GM21526 (cell line): Measurements from ENCODE around the gene FILIP1L.
A peak's percentile ranks its signal among the peaks of the same experiment; 100 is the strongest.

Experiments used
- ATAC-seq: cut with Tn5 transposase; IDR thresholded peaks from one replicate; pipeline ENCODE4 v1.9.1; 2021; ENCODE audit warnings: moderate library complexity; ENCODE audit not compliant: unreplicated experiment, low FRiP score

Gene FILIP1L

DNA sequence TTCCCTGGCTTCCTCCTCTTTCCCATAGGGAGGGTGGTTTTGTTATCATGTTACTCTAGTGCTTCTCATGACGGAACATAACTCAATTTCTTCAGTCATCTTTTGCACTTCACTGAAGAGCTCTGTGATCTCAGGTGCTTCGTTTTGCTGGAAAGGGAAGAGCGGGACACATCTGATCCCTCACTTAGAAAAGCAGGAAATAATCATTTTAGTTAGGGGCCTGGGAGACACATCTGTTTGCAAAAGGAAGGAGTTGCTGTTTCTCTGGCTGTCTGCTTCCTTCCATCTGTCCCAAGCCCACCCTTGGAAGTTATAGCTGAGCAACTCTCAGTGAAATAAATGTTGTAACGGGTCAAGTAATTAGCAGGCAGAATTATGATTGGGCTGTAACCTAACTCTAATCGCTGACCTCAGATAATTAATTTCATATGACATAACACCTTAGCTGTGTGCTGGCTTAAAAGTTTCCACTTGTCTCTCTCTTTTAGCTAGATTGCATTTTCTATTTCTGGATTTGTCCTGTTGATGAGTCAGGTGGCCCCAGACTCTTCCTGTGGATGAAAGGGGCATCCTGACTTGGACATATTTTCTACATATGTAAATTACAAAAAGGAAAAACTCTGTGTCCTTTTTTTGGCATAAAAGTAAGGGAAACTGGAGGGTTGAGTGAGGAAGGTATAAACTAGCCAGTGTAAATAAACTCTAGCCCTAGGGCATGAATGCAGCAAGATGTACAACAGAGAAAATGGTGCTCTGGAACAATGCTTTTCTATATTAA lies 11.0 kb upstream of the FILIP1L start:
- ATAC-seq, result no peak

DNA sequence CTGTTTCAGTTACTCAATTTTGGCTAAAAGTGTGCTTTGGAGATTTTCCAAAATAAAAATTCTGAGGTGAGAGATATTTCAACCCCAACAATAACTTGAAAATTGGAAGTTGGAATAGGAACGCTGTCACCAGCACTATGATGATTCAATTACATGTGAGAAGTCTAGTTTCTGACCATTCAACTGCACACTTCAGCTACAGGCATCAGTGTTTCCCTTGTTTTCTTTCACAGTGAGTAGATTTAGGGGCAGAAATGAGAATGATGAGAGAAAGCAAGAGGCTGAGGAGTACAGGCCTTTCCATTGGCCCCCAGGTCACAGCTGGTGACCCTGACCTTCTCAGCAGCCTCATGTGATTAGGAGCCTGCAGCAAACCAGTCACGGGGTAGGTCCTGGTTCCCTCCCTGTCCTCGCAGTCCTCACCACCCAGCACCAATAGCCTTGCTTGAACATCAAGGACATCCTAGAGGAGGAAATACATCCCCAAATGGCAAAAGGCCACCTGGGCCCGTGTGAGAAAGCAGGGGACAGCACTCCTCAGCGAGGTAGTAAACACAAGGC lies 10.0 kb upstream of the FILIP1L start:
- no peak for ATAC-seq

DNA sequence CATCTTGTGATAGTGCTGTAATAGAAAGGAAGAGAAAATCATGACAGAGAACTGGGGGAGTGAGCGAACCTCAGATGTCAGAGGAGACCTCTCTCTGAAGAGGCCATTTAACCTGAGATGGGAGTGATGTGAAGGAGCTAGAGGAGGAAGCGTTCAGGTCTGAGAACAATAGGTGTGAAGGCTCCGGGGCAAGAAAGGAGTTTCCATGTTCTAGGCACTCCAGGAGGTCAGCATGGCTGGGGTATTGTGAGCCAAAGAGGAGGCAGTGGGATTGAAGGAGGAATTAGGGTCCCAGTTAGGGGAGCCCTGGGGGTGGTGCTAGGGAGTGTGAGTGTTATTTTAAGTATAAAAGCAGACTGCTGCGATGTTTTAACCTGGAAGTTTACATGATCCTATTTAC lies 8.8 kb upstream of the FILIP1L start:
- no peak for ATAC-seq

DNA sequence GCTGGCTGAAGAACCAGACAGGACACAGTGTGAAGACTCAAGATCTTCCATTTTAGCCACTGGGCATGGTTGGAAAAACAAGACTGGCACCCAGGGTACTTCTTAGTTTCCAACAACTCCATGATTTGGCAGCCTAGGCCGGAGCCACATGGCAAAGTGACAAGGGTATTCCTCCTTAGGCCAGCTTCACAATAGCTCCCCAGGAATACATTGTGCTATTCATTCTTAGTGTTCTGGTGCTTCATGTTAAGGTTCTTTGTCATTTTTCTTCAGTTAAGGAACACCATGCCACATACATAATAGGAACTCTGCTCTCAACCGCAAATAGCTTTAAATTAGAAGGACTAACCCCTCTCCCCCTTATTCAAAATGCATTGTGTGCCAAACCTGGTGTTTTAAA lies 8.0 kb upstream of the FILIP1L start:
- ATAC-seq, result no peak

DNA sequence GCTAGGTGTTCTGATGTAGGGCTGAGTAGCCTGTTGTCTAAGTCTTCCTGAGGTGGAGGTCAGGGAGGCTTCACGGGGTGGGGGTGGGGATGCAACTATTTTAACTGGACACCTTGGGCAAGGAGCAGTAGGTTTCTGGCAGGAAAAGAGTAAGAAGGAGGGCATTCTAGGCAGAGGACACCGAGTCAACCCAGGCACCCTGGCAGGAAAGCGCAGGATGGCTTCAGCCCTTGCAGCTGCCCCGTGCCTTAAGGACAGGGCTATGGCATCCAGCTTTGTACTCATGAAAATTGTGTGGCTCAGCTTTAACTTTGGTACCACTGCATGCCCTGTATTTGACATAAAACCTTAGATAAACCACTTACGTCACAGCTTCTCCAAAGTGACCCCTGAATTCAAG lies 6.4 kb upstream of the FILIP1L start:
- no peak for ATAC-seq

DNA sequence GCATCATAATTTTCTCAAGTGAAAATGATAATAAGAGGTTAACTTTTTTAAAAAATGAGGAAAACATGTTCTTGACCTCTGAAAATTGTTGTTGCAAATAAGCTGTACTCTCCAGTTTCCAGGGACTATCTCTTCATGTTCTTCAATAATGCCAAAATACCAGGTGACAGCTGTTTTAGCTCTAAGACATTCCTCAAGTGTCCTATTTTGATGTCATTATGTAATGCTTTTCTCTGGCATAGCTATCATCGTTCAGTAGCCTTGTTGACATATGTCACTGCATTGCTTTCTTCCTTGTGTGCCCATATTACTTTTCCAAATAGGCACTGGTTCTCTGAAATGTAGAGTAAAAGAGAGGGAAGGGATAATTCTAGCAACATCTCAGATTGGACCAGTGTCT lies 5.7 kb upstream of the FILIP1L start:
- no peak for ATAC-seq

DNA sequence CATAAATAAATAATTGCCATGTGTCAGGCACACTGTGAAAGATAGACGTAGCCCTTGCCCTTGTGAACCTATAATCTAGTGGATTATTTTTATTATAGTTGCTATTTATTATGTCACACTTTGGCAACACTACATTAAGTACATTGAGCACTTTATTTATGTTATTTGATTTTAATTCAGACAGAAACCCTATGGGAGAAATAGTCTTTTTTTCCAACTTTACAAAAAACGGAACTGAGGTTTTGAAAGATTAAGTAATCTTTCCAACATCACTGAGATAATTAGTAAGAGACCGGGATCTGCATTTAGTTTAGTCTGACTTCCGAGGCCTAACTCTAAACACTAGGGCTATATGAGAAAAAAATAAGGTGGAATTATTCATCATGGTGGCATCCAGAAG lies 2.8 kb upstream of the FILIP1L start:
- ATAC-seq, result no peak

DNA sequence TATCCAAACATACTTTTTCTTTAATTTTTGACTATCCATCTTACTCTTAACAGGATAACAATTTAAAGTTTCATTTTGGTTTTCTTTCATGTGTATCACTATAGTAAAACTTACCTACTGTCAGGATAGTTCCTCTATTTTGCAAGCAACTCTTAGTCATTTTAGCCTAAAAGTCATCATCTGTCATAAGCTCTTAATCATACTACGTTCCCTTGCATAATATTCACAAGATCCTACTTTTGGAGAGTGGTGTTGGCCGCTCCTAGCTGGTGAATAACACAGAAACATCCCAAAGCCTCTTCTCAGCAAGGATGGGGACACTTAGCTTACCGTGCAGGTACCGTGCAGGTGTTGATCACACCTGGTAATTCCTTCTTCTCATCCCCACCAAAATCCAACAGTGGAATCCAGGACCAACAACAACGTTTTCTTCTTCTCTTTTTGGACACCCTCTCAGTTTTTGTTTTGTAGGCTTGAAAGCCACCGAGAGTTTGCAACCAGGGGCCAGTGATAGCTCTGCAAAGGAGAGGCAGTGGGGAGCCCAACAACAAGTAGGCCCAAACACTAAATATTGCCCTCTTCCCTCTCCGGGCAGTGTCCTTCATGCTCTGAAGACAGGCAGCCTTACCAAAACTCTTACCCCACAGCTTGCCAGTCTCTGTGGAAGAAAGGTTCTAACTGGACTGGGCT lies 433 bp downstream of the FILIP1L start:
- ATAC-seq, result no peak

DNA sequence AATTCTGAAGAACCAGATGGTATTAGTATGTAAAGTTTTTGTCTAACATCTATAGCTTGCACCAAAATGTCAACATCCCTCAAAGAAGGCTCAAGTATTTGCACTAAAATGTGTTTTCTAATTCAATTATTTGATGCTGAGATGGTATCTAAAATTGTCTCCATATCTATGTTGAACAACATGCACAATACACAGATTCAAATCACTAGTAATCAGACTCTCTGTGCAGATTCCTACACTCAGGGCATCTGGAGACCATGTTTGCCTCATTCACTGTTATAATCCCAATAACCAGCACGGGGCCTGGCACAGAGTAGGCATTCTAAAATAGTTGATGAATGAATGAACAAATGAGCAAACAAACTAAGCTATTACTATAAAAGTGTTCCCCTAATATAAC lies 2.6 kb downstream of the FILIP1L start:
- ATAC-seq, result no peak

DNA sequence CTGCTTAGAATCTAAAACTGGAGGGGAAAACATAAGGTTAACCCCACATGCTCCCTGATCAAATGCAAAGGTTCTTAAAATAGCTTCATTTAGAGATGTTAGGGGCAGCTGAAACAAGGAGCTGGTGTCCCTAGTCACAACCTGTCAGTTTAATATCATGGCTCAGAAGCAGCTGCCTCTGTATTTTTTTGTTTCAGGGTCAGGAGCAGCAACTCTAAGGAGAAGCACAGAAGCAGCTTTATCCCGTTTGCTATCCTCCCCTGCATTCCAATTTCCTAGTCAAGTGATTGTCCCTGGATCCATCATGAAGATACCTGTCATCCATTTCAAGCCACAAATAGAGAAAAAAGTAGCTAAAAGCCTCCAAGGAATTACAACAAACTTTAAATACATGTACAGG lies 4.1 kb downstream of the FILIP1L start:
- ATAC-seq, result no peak

DNA sequence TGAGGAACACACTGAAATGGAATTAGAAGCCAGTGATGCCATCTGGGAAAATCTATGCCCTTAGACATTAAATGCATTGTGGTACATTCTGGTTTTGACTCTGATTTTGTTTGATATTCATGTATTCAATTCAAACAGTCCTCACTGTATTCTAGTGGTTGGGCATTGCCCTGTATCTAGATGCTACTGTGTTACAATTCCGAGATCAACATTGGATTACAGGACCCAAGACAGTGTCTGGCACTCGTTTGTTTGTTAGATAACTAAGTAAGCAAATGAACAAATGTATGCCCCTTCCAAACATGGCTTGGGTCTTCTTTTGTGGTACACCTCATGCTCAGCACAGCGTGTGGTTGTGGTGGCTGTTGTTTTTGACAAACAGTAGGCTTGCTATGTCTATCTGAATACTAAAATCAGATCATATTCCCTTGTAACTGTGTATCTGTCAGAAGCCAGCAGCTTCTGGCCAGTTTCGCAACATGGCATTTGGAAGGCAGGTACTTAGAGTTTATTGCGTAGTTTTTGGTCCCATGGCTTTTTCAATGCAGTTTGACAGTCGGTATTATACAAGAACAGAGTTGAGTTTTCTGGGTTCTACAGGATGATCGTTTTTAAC lies 5.7 kb downstream of the FILIP1L start:
- no peak for ATAC-seq

DNA sequence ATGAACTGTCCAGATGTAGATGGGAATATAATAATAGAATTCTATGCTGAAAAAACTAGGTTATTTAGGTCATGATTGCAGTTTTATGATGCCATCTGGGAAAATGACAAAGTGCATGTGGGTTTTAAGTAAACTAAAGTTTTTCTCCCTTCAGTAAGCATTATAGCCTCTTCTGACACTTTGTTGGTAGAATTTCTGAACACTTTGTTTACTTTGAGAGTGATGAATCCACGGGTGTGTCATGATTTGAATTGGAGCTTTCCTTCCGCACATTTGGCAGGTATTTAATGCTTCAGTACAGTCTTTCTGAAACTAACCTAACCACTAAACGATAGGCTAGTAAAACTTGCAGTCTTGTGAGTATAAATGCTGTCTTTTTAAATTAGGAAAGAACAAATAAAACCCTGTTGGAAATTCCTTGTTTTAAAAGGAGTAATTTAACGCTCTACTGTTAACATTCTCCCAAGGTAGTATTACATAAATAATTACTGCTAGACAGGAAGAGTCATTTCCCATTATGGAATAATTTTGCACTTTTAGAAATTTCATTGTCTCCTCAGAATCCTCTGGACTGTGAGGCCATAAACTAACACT lies 7.0 kb downstream of the FILIP1L start:
- ATAC-seq, result no peak

DNA sequence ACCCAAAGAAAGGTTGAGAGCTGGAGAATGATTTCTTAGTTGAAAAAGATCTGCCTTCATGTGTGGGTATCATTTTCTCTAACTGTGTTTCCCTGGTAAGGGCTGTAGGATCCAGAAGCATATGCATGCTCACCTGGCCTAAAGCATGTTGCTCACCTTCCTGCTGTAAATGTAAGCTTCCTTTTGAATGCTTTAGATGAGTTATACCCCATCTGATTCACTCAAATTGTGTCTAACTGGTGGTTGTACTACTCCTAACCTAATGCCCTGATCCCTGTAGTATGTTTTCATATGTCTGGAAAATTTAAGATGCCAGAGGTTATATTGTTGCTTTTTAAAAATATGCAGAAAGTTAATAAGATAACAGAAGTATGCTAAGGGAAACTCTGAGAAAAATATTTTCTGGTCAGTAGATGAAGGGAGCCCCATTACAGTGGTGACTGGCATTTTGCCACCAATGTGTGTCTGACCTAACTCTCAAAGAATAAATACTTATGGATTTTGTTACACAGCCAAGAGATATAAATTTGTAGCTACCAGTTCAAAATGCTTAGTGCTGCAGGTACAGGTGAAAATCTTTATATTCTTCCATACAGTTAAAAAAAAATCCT lies 7.7 kb downstream of the FILIP1L start:
- ATAC-seq, result no peak

DNA sequence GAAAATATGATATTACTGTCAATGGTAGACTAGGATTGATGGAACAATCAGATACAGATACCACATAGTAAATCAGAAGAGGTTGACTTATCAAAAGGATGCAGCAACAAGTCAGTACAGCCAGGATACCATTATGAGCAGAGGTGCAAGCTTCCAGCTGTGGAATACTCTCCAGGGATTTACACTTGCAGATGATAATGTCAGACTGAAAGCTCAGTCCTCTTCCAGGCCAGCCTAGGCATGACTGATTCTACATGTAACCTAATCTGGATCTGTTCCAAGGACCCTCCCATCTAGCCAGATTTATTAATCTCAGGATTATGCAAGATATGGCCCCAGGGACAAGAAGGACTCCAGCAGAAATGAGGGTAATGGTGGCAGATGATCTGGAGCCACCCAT lies 8.2 kb downstream of the FILIP1L start:
- no peak for ATAC-seq

DNA sequence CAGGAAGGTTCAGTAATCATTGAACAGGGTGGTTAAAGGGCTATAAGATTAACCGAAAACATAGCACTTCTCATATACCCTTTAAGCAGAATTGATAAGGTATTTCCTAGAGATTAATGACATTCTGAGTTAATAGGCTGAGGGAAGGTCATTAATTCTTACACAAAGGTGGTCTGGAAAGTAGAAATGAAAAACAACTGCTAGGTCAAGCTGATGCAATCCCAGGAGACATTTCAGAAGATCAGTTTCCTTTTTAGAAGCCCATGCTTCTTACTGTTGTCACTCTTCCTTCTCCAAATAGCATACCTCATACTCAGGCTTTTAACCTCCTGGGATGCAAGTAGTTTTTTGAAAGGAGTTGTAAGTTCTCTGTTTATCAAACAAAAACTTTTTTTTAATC lies 8.8 kb downstream of the FILIP1L start:
- ATAC-seq, result peak; percentile 41

DNA sequence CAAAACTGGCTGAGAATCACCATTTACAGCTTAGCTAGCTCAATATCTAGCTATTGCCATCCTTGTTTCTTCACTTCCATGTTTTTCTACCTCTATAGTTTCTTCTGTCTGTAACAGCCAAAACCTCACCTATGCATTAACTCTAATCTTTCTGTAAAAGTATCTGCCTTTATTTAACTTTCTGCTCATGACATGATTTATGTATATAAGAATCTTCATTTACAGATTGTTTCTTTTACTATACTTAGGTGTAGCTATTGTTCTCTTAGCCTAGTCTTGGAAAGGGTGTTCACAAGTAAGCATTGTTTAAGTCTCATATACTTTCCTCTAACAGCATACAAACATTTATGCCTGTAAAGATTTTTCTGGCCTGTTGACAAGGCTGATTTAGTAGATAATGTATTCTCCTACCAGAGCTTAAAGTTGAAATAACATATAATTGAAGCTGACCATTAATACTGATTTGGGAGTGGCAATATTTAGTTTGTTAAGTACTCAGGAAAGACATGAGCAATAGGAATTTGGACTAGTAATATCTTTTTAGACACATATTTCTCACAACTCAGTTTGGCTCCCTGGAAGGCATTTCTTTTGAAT lies 9.4 kb downstream of the FILIP1L start:
- ATAC-seq, result no peak

DNA sequence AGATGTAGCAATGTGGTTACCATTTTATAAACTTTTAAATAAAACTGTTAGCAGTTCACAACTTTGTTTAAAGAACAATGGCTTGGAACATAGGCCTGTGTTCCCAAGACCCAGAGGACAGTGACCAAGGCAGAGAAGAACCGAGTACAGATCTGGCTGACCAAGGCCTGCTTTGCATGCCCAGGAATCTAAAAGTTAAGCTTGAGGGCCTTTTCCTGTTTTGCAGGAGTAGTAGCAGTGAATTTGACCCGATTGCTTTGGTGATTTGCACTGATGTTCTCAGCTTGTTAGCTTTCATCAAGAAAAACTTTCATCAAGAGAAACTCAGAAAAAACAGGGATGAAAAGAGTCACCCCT lies 9.9 kb downstream of the FILIP1L start:
- peak; percentile 26 for ATAC-seq

DNA sequence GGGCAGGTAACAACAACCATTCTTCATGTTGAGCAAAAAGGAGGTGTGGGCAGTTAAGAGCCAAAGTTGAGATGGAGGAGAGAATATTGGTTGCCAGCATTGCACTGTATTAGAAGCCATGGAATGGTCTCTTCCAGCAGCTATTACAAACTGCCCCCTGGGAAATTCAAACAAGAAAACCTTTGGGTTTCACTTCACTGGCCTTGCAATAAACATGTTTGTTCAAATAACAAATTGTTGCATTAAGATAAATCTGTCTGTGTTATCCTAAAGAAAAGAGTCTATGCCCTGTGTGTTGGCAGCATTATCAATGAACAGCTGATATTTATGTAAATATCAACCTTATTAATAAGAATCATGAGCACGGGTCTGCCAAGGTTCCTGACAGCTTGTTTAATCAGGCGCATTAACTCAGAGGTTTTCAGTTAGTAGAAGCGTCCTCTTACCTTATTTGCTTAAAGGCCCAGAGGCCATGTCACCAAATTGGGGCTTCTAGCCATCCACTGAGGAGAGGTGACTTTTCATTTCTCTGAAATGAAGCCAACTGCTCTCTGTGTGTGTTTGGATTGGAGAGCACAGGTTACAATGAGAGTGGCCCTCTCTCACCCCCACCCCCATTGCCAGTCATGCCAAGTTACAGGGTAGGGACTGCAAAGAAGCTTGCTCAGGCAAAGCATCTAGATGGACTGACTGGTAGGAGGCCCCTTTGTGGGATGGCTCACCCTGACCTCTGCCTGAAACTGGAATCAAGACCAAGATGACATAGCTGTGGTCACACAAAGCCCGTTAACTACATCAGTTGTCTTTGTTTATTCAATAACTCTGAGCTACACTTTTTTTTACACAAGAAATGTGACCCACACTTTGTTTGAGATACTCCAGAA lies 10.5 kb downstream of the FILIP1L start:
- ATAC-seq, result peak; percentile 76

DNA sequence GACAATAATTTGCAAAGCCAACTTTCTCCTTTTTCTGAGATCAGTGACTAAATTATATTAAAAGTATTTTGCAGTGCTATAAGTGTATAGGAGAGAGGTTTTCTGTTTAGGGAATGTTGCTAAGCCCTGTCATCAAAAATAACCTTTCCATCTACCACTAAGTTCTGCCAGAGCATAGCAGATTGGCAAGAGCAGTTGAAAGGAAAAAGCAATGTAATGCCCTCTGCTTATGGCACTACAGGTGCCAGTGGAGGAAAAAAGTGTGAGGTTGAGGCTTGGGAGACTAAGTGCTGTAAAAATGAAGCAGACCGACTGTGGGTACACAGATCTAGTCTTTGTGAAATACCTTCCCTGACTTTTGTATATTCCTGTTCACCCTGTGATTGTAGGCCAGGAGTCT lies 11.5 kb downstream of the FILIP1L start:
- no peak for ATAC-seq
